Upper lobe of left lung (tissue), 6 donors: ENCODE measurements around the gene DNAH12. TPM values are rescaled to one million over a fixed set of nuclear protein-coding genes. Genes with fewer than 3 reads are reported as not detected.
"Not testable (repeated sequence)": the region's sequence is repeated elsewhere in the genome, so short reads cannot be mapped to it uniquely, and the experiment has no call there.

Source experiments
- ATAC-seq, 2 donors: fragments of 200-7000 bp; cut with Tn5 transposase; one replicate each; pipeline ENCODE4 v1.9.1; 2022; ENCODE audit warnings: mild to moderate bottlenecking in 2 of 2, moderate library complexity in 2 of 2; ENCODE audit not compliant: low FRiP score in 2 of 2
- DNase-seq, 2 donors: peaks; one replicate each; pipeline ENCODE4 v3.0.0-alpha.2; 2019 to 2020
- H3K27ac ChIP-seq, 4 donors: fragments of 200-600 bp; sonication (generic); one replicate each; pipeline ENCODE4 v1.5.1; 2016 to 2019
- H3K27me3 ChIP-seq, 4 donors: fragments of 200-600 bp; sonication (generic); one replicate each; pipeline ENCODE4 v1.5.1; 2017 to 2019
- H3K36me3 ChIP-seq, 4 donors: fragments of 200-600 bp; sonication (generic); one replicate each; pipeline ENCODE4 v1.5.1; 2016 to 2019
- H3K4me1 ChIP-seq, 4 donors: fragments of 200-600 bp; sonication (generic); one replicate each; pipeline ENCODE4 v1.5.1; 2018 to 2019
- H3K4me3 ChIP-seq, 4 donors: fragments of 200-600 bp; sonication (generic); one replicate each; pipeline ENCODE4 v1.5.1; 2017 to 2019; ENCODE audit warnings: mild to moderate bottlenecking in 2 of 4, moderate library complexity in 1 of 4
- H3K9me3 ChIP-seq, 4 donors: fragments of 200-600 bp; sonication (generic); one replicate each; pipeline ENCODE4 v1.5.1; 2018 to 2019
- EP300 ChIP-seq, 4 donors: sonication (generic); formaldehyde crosslinking; IDR thresholded peaks; one replicate each; pipeline ENCODE4 v1.5.1; 2017; ENCODE audit warnings: antibody characterized with exemption in 4 of 4, control low read depth in 2 of 4
- POLR2A ChIP-seq, 4 donors: fragments of 450-650 bp; IDR thresholded peaks; one replicate each; pipeline ENCODE4 v1.5.1; 2016 to 2017; ENCODE audit warnings: antibody characterized with exemption in 4 of 4, mild to moderate bottlenecking in 2 of 4
- POLR2AphosphoS5 ChIP-seq, 2 donors: sonication (generic); formaldehyde crosslinking; IDR thresholded peaks; one replicate each; pipeline ENCODE4 v1.5.1; 2017; ENCODE audit warnings: antibody characterized with exemption in 2 of 2
- WGBS, 2 donors: methylation state at CpG; one replicate each; pipeline ENCODE4 v1.1.5; 2017 to 2018; 5-methylcytosine and 5-hydroxymethylcytosine counted together
- total RNA-seq, 6 donors: library from RNA; depleted of rRNA in 4 of 6; stranded (reverse); fragments of >200 nt in 4 of 6; gene quantifications; one replicate each; pipeline versions ENCODE4 v1.1.0 to v1.2.1, GENCODE V29; 2016 to 2021
- TF ChIP-seq, protein P1 (sequence below), 6 experiments: fragments of 450-650 bp in 4 of 6; fragments of 200-600 bp in 2 of 6; sonication (generic) in 2 of 6; IDR thresholded peaks; one replicate each; pipeline ENCODE4 v1.5.1; 2016 to 2019; ENCODE audit warnings: antibody characterized with exemption in 6 of 6
- donor health status: DM: no; HTN: no; CAD: no; lungs with moderate emphysema.
- donor health status: DM: no; HTN: yes; CAD: no; lungs with severe emphysema.

The DNAH12 gene
- total RNA-seq, 6 donors from 2014 or later, result 0.94 to 53.3 (median 9.4) TPM

DNA sequence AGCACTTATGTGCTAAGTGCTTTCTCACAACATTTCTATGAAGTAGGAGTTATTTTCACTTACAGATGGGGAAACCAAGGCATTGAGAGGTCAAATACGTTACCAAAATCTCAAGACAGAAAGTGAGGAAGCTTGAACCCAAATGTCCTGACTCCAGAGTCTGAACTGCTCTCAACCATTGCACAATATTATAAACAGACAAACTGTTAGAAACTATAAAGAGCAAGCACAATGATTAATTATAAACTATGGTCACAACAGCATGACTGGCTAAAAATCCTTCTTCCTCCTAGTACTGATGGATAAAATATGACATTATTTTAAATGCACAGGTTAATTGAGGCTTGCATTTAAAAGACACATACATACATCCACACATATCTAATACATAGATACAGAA lies 173.8 kb downstream of the DNAH12 start:
- no peaks in the 10 kb centered on the region for H3K27me3 ChIP-seq
- 16 to 18% methylated on average over 1 of the region's 1 CpG for WGBS, 2 donors
- ATAC-seq, result no peak

DNA sequence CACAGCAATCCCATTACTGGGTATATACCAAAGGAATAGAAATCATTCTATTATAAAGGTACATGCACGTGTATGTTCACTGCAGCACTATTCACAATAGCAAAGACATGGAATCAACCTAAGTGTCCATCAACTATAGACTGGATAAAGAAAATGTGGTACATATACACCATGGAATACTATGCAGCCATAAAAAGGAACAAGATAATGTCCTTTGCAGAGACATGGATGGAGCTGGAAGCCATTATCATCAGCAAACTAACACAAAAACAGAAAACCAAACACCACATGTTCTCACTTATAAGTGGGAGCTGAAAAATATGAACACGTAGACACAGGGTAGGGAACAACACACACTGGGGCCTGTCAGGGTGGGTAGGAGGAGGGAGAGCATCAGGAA lies 179.1 kb downstream of the DNAH12 start:
- H3K4me3 ChIP-seq, ATAC-seq: not testable (repeated sequence)
- WGBS, 2 donors, result 87 to 96% methylated on average over 2 of the region's 2 CpGs

More for the DNA sequence above, 173.8 kb downstream of the DNAH12 start:
- Histone ChIP-seq H3K4me3 (no peak overlapping the region), H3K9me3 (peaks cover 0 to 8% (median 0%) of the 10 kb centered on the region in 4 donors), H3K27ac (no peak overlapping the region), H3K36me3 (no peaks in the 10 kb centered on the region), H3K4me1 (no peaks in the 10 kb centered on the region)
- no peak for DNase-seq
- TF ChIP-seq POLR2AphosphoS5 (IDR thresholded peaks at IDR 0.05) (no peak), EP300 (IDR thresholded peaks at IDR 0.05) (no peak), POLR2A (IDR thresholded peaks at IDR 0.05) (no peak)
- TF ChIP-seq, protein P1, sequence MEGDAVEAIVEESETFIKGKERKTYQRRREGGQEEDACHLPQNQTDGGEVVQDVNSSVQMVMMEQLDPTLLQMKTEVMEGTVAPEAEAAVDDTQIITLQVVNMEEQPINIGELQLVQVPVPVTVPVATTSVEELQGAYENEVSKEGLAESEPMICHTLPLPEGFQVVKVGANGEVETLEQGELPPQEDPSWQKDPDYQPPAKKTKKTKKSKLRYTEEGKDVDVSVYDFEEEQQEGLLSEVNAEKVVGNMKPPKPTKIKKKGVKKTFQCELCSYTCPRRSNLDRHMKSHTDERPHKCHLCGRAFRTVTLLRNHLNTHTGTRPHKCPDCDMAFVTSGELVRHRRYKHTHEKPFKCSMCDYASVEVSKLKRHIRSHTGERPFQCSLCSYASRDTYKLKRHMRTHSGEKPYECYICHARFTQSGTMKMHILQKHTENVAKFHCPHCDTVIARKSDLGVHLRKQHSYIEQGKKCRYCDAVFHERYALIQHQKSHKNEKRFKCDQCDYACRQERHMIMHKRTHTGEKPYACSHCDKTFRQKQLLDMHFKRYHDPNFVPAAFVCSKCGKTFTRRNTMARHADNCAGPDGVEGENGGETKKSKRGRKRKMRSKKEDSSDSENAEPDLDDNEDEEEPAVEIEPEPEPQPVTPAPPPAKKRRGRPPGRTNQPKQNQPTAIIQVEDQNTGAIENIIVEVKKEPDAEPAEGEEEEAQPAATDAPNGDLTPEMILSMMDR (IDR thresholded peaks at IDR 0.05), result no peak

DNA sequence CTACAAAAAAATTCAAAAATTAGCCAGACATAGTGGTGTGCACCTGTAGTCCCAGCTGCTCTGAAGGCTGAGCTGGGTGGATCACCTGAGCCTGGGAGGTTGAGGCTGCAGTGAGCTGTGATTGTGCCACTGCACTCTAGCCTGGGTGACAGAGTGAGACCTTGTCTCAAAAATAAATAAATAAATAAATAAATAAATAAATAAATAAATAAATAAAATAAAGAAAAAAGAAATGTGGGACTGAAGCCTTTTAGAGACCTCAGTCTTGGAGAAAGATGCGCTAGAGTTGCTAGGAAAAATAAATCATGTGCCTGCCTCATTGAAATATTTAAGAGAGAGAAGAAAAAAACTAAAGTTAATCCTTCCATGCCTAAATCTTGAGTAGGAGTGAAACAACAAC lies 187.9 kb downstream of the DNAH12 start:
- not testable (repeated sequence) for H3K9me3 ChIP-seq, DNase-seq, ATAC-seq, H3K36me3 ChIP-seq, H3K27me3 ChIP-seq, H3K4me1 ChIP-seq, H3K4me3 ChIP-seq, H3K27ac ChIP-seq
- 99 to 100% methylated on average over 1 of the region's 1 CpG for WGBS, 2 donors

More for the DNA sequence above, 179.1 kb downstream of the DNAH12 start:
- not testable (repeated sequence) for H3K27ac ChIP-seq, H3K4me1 ChIP-seq, DNase-seq, H3K9me3 ChIP-seq, H3K27me3 ChIP-seq, H3K36me3 ChIP-seq

DNA sequence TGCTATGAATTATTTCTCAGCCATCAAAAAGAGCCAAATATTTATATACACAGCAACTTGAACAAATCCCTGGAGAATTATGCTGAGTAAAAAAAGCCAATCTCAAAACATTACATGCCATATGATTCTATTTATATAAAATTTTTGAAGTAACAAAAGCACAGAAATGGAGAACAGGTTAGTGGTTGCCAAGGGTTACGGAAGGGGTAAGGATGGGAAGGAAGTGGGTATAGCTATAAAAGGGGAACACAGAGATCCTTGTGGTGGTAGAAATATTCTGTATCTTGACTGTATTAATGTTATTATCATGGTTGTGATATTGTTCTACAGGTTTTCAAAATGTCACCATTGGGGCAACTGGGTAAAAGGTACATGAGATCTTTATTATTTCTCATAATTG lies 189.4 kb downstream of the DNAH12 start:
- no peak overlapping the region for H3K4me3 ChIP-seq
- TF ChIP-seq, protein P1 (IDR thresholded peaks at IDR 0.05), result no peak
- TF ChIP-seq POLR2A (IDR thresholded peaks at IDR 0.05), result no peak
- H3K36me3 ChIP-seq, result no peaks in the 10 kb centered on the region
- 63 to 71% methylated on average over 1 of the region's 1 CpG for whole genome bisulfite sequencing, 2 donors
- DNase-seq (no peak), ATAC-seq (no peak)
- no peaks in the 10 kb centered on the region for H3K4me1 ChIP-seq
- H3K27ac ChIP-seq, result no peak overlapping the region
- H3K9me3 ChIP-seq, result no peaks in the 10 kb centered on the region
- H3K27me3 ChIP-seq, result no peaks in the 10 kb centered on the region

DNA sequence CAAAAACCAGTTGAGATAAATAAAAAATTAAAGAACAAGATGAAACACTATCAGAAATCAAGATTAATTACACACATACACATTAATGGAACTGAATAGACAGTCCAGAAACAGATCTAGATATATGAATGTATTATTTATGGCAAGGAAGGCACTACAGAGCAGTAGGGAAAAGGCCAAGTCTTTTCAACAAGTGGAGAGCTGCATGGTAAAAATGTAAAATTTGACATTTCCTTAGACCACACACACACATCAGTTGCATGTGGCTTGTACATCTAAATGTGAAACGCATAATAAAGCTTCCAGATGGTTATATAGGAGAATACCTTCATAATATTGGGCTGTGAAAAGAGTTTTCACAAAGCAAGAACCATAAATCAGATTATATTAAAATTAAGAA lies 193.9 kb downstream of the DNAH12 start:
- DNase-seq (no peak), ATAC-seq (no peak)
- Histone ChIP-seq H3K4me1 (no peaks in the 10 kb centered on the region), H3K4me3 (no peak overlapping the region), H3K27ac (no peak overlapping the region), H3K36me3 (no peaks in the 10 kb centered on the region), H3K27me3 (no peaks in the 10 kb centered on the region), H3K9me3 (no peaks in the 10 kb centered on the region)
- TF ChIP-seq, protein P1 (IDR thresholded peaks at IDR 0.05), result no peak
- TF ChIP-seq POLR2AphosphoS5 (IDR thresholded peaks at IDR 0.05) (no peak), EP300 (IDR thresholded peaks at IDR 0.05) (no peak), POLR2A (IDR thresholded peaks at IDR 0.05) (no peak)
- WGBS, 2 donors, result 72 to 90% methylated on average over 1 of the region's 1 CpG

DNA sequence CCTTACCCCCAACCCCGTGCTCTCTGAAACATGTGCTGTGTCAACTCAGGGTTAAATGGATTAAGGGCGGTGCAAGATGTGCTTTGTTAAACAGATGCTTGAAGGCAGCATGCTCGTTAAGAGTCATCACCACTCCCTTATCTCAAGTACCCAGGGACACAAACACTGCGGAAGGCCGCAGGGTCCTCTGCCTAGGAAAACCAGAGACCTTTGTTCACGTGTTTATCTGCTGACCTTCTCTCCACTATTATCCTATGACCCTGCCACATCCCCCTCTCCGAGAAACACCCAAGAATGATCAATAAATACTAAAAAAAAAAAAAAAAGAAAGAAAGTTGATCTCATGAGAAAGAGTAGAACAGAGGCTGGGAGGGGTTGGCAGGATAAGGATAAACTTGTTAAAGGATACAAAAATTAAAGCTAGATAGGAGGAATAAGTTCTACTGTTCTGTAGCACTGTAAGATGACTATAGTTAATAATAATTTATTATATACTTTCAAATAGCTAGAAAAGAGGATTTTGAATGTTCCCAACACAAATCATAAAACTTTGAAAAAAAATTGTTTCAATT lies 205.0 kb downstream of the DNAH12 start:
- not testable (repeated sequence) for DNase-seq, ATAC-seq, H3K27ac ChIP-seq, H3K27me3 ChIP-seq, H3K36me3 ChIP-seq, H3K9me3 ChIP-seq, H3K4me3 ChIP-seq, H3K4me1 ChIP-seq
- 54 to 58% methylated on average over 7 of the region's 7 CpGs for WGBS, 2 donors

DNA sequence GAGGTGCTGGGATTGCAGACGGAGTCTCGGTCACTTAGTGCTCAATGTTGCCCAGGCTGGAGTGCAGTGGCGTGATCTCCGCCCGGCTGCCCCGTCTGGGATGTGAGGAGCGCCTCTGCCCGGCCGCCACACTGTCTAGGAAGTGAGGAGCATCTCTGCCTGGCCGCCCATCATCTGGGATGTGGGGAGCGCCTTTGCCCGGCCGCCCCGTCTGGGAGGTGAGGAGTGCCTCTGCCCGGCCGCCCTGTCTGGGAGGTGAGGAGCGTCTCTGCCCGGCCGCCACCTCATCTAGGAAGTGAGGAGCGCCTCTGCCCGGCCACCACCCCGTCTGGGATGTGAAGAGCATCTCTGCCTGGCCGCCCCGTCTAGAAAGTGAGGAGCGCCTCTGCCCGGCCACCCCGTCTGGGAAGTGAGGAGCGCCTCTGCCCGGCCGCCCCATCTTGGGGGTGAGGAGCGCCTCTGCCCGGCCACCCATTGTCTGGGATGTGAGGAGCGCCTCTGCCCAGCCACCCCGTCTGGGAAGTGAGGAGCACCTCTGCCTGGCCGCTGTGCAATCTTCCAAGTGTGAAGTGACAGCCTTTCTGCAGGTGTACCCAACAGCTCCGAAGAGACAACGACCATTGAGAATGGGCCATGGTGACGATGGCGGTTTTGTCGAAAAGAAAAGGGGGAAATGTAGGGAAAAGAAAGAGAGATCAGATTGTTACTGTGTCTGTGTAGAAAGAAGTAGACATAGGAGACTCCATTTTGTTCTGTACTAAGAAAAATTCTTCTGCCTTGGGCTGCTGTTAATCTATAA lies 205.7 kb downstream of the DNAH12 start:
- WGBS, 2 donors, result 85 to 96% methylated on average over 7 to 38 of the region's 40 CpGs
- not testable (repeated sequence) for ATAC-seq, H3K27ac ChIP-seq, H3K9me3 ChIP-seq, H3K36me3 ChIP-seq, H3K4me1 ChIP-seq, H3K27me3 ChIP-seq, H3K4me3 ChIP-seq
- DNase-seq, result peak in 1 of 2 donors; percentile 68
